Nephron progenitor cell (in vitro differentiated cells): ENCODE measurements around the gene EPHB6.

ENCODE experiments used
- DNase-seq: peaks from one replicate; pipeline ENCODE4 v3.0.0; 2021
- H3K27ac Mint-ChIP-seq: 2 replicates; pipeline ENCODE4 v1.8.0; 2021; ENCODE audit warnings: mild to moderate bottlenecking, moderate library complexity, mixed read lengths
- H3K27me3 Mint-ChIP-seq: 2 replicates; pipeline ENCODE4 v1.8.0; 2021; ENCODE audit warnings: mild to moderate bottlenecking, low read depth, mixed read lengths; ENCODE audit not compliant: poor library complexity
- H3K36me3 Mint-ChIP-seq: 2 replicates; pipeline ENCODE4 v1.8.0; 2021; ENCODE audit warnings: low read depth, mixed read lengths
- H3K4me1 Mint-ChIP-seq: 2 replicates; pipeline ENCODE4 v1.8.0; 2021; ENCODE audit warnings: mixed read lengths
- H3K4me3 Mint-ChIP-seq: 2 replicates; pipeline ENCODE4 v1.8.0; 2021; ENCODE audit warnings: mild to moderate bottlenecking, moderate library complexity, mixed read lengths
- H3K9me3 Mint-ChIP-seq: 2 replicates; pipeline ENCODE4 v1.8.0; 2021; ENCODE audit warnings: mild to moderate bottlenecking, moderate library complexity, mixed read lengths
- TF ChIP-seq, protein P1 (sequence below): fragments of 200-600 bp; sonication (generic); IDR thresholded peaks from 2 replicates; pipeline ENCODE4 v1.5.0; 2021; ENCODE audit warnings: antibody characterized with exemption

The EPHB6 gene

DNA sequence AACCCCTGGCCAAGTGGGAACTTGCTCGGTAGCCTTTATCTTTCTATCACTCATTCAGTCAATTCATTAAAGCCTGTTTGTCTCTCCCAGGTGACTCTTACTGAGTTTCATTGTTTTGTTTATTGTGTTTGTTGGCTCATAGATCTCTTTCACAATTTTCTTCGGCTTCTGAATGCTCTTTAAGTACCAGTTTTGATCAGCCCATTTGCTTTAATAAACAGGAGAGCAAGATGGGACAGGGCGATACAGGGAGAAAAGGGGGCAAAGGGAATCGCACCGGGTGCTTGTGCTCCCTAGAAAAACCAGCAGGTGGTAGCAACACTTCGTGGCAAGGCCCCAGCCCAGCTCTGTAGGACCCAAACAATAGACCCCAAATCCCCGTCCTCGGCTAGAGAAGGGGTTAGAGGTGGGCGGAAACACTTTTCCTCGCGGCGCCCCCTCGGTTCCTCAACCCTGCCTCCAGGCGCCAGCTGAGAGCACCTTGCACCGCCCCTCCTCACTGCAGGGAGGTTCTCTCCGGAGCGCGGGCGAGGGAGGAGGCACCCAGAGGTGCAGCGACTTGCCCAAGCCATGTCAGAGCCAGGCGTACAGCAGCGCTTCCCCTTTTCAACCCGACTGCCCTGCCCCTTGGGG is 1.0 kb upstream of the EPHB6 start:
- peak; percentile 72 for DNase-seq
- TF ChIP-seq, protein P1, sequence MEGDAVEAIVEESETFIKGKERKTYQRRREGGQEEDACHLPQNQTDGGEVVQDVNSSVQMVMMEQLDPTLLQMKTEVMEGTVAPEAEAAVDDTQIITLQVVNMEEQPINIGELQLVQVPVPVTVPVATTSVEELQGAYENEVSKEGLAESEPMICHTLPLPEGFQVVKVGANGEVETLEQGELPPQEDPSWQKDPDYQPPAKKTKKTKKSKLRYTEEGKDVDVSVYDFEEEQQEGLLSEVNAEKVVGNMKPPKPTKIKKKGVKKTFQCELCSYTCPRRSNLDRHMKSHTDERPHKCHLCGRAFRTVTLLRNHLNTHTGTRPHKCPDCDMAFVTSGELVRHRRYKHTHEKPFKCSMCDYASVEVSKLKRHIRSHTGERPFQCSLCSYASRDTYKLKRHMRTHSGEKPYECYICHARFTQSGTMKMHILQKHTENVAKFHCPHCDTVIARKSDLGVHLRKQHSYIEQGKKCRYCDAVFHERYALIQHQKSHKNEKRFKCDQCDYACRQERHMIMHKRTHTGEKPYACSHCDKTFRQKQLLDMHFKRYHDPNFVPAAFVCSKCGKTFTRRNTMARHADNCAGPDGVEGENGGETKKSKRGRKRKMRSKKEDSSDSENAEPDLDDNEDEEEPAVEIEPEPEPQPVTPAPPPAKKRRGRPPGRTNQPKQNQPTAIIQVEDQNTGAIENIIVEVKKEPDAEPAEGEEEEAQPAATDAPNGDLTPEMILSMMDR, result peak; percentile 71
- H3K27ac Mint-ChIP-seq, result no peak overlapping the region
- peaks cover 19% of the 10 kb centered on the region for H3K4me1 Mint-ChIP-seq
- peaks cover 34% of the 10 kb centered on the region for H3K27me3 Mint-ChIP-seq
- no peaks in the 10 kb centered on the region for H3K36me3 Mint-ChIP-seq
- H3K9me3 Mint-ChIP-seq, result no peaks in the 10 kb centered on the region
- H3K4me3 Mint-ChIP-seq, result peak overlapping the region; percentile 96

DNA sequence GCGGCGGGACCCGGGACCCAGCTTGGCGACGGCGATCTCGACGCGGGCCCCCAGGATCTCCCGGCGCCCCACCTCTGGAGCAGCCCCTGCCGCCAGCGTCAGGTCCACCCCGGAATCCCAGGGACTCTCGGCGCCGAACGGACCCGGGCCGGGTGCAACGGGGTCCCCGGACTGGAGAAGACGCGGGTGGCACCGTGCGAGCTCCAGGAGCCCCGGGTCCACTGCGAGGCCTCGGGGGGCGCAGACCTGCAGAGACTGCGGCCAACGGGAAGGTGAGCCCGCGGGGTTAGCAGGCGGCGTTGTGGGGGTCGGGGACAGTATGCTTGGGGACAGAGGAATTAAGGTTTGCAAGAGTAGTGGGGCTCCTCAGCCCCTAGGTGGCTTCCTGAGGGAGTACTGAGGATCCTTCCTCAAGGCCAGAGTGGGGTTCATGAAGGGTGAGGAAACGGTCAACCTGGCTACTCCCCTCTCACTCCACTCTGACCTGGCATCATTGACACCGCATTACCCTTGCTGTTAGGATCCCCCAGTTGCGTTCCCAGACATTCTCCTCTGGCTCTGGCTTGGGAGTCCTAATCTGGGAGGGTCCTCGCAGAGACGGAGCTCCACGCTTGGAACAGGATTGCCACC is 353 bp downstream of the EPHB6 start:
- Mint-ChIP-seq H3K36me3 (no peaks in the 10 kb centered on the region), H3K9me3 (no peaks in the 10 kb centered on the region), H3K27me3 (peaks cover 31% of the 10 kb centered on the region), H3K27ac (no peak overlapping the region), H3K4me3 (peak overlapping the region; percentile 77), H3K4me1 (peaks cover 19% of the 10 kb centered on the region)
- no peak for DNase-seq
- TF ChIP-seq, protein P1, result no peak

DNA sequence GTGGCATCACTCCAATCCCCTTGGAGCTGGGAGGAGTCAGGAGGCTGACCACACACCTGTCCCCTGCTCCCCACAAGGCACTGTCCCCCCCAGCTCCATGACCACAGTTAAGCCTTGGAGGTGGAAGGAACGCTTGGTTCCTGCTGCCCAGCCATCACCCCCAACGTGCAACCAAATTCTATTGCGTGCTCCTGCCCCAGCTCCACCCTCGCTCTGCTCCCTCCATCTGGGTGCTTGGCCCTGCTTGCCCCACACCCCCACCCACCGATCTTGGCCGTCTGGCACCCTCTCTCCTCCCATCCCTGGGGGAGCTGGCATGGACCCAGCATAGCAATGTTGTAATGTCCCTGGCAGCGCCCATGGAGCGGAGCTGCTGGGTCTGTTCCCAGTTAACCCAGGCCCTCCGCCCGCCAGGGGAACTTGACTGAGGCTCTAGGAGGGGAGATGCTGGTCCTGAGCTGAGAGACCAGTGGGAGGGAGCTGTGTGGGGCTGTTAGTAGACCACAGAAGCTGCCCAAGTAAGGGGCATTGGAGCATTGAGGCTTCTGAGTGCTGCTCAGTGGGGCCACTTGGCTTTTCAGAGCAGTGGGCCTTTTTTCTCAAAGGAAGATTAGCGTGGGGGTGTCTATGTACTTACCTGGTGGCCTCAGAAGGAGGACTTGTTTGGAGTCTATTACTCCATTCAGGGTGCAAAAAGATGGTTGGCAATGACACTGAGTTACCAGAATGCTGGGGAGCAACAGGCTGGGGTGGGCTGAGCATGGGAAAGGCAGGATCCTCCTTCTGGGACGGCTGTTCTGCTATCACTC is 1.1 kb downstream of the EPHB6 start:
- Mint-ChIP-seq H3K27me3 (peaks cover 29% of the 10 kb centered on the region), H3K4me3 (peak overlapping the region; percentile 77), H3K36me3 (no peaks in the 10 kb centered on the region), H3K4me1 (peaks cover 19% of the 10 kb centered on the region), H3K27ac (no peak overlapping the region), H3K9me3 (no peaks in the 10 kb centered on the region)
- no peak for DNase-seq
- TF ChIP-seq, protein P1, result no peak

DNA sequence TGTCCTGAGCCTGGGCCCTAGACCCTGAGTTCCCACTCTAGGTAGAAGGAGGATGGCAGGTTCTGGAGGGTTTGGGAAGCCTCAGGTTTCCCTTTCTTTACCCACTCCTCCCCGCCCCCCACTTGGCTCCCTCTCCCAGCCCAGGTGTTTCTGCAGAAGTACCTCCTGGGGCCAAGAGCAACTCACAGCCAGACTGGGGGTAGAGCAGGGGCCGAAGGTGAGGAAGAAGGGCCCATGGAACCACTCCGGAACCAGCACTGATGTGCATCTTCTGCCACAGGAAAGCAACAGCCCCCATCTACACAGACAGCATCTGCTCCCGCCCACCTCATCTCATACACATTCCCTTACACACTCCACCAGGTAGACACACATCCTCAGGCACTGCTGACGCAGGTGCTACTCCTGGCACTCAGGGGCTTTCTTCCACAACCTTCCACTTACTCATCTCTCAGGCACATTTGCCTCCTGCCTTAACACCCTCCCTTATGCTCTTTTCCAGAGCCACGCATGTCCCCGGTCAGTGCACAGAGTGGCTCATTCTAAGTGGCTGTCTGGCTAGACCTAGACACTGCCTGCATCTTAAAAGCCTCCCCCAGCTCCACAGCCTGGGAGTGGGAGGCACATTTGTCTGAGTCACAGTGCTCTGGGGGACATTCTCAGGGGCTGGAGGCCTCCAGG is 1.8 kb downstream of the EPHB6 start:
- TF ChIP-seq, protein P1, result no peak
- H3K27me3 Mint-ChIP-seq, result peaks cover 23% of the 10 kb centered on the region
- H3K4me3 Mint-ChIP-seq, result peak overlapping the region; percentile 77
- no peaks in the 10 kb centered on the region for H3K9me3 Mint-ChIP-seq
- no peaks in the 10 kb centered on the region for H3K36me3 Mint-ChIP-seq
- H3K4me1 Mint-ChIP-seq, result peaks cover 19% of the 10 kb centered on the region
- DNase-seq, result no peak
- H3K27ac Mint-ChIP-seq, result no peak overlapping the region

DNA sequence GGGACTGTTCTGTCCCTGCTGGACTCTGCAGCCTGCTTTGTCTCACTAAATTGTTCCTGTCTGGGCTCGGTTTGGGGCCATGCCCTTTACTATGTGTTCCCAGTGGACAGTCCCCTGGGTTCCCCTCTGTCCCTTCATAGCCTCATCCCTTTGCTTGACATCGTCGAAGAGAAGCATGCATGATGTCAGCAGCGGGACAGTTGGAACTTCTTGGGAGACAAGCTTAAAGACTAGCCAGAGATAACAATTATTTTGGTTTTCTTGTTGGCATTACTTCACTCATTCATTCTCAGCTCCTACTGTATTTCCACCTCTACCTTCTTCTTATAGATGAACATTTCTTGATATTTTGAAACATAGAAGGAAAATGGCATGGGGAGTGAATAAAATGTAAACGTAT is 2.7 kb downstream of the EPHB6 start:
- Mint-ChIP-seq H3K9me3 (no peaks in the 10 kb centered on the region), H3K27me3 (peaks cover 21% of the 10 kb centered on the region), H3K4me3 (no peak overlapping the region), H3K27ac (no peak overlapping the region), H3K4me1 (peaks cover 25% of the 10 kb centered on the region), H3K36me3 (no peaks in the 10 kb centered on the region)
- TF ChIP-seq, protein P1, result no peak
- no peak for DNase-seq
